HG02610 (cell line): ENCODE data around the gene IGF2BP2.

ENCODE experiments used
- ATAC-seq: cut with Tn5 transposase; IDR thresholded peaks from one replicate; pipeline ENCODE4 v1.9.1; 2021; ENCODE audit warnings: mild to moderate bottlenecking, moderate library complexity; ENCODE audit not compliant: unreplicated experiment

The IGF2BP2 gene

DNA sequence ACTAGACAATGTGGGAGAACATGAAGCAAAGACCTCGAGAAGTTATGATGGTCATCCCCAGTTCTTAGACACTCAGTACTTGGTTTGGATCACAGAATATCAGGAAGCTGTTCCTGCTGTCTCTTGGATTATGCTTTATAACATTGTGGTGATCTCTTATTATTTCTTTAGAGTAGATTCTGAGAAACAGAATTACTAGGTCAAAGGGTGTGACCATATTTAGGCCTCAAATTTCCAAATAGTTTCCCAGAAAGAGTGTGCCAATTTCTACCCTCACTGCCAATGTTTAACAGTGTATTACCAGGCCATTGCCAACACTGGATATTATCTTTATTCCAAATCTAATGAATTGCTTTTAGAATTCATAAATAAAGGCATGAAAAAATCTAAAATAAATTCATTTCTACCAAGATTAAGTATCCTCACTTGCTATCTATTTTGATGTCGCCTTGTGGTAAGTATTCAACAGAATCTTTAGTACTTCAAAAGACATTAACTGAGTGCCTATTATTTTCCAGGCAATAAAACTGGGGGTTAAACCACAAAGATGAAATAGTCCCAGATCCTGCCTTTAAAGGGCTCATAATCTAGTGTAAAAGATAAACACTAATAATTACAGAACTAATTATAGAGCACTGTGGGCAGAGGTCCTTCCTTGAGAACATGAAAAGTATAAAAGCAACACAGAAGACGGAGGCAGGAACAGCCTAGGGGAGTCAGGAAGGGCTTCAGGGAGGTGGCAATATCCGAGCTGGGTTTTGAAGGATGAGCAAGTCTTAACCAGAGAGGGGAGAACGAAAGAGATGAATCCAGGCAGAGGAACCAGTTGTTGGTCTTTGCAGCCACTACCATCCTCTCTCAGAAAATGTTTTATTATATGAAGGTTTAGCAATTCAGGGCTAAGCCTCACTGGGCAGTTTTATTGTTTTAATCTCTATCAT lies 86.8 kb downstream of the IGF2BP2 start:
- no peak for ATAC-seq

DNA sequence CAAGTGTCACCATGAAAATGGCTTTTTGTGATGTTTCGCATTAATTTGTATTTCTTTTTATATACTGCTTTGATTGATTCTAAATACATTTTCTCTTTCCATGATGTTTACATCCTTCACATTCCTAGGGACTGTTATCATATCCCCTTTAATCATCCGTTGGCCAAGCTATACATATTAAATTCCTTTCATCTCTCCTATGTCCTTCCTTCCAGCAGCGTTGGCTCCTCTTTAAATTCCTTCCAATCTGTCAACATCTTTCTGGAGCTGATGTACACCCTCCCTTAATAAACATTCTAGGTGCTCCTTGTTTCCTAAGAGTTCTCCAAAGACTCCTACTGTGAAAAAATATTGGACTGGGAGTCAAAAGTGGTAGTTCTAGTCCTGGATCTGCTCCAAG lies 87.8 kb downstream of the IGF2BP2 start:
- no peak for ATAC-seq

DNA sequence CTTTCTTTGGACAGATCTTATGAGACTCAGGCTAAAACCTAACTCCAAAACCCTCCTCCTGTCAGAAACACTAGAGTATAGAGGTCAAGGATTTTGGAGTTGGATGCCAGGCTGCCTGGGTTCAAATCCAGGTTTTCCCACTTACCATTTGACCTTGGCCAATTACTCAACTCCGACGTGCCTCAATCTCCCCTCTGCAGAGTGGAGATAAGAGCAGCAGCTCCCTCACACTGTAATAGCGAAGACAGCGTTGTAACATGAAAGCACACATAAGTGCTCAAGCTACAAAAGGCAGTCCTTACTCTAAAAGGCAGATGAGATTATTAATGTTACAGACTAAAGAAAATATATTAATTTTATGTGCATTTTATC lies 90.1 kb downstream of the IGF2BP2 start:
- no peak for ATAC-seq

DNA sequence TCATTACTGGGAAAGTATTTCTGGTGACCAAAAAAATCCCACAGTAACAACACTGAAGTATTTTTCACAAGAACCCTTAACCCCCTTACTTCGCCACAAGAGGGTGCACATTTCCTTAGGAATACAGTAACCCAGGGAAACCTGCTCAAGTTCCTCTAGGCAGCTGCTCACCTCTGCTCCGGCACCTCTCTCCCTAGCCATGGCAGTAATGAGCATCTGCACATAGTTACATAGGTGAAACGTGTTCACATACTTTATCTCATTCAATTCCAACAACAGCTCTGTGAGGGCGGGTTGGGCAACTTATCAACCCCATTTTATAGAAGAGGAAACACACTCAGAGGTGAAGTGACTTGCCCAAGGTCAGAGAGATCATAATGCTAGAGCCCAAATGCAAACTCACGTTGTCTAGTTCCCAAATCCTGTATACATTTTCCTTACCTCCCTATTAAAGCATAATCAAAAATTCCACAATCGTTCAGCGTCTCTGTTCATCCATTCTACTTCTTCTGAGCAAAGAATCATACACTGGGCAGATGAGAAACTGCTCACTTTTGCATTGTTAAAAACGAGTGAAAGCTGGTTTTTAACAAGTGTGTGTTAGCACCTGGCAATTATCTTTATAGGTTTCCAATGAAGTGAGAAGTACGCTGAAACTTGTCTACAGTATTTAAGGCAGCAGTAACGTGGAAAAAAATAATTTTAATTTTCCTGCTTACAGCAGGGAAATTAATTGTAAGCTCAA lies 90.7 kb downstream of the IGF2BP2 start:
- ATAC-seq: no peak

DNA sequence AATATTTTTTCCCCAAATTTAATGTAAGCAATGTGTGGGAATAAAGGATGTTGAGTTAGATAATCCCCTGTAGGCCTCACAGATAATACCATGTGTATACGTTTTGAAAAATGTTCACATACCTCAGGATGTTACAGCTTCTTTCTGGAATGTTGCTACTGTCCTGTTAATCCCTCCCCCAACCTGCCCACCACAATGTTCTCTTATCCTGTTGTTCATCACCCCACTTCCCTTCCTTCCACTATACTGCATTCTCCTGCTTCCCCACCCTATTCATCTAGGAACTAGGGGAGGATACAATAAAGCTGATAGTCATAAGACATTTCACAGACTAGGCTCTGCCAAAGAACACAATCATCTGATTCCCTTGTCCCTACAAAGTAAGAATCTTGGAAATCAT lies 92.1 kb downstream of the IGF2BP2 start:
- no peak for ATAC-seq

DNA sequence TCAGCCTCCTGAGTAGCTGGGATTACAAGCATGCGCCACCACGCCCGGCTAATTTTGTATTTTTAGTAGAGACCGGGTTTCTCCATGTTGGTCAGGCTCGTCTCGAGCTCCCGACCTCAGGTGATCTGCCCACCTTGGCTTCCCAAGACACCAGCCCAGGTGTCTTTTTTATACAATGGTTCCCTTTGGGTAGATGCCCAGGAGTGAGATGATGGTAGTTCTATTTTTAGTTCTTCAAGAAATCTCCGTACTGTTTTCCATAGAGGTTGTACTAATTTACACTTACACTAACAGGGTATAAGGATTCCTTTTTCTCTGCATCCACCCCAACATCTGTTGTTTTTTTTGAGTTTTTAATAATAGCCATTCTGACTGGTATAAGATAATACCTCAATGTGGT lies 94.3 kb downstream of the IGF2BP2 start:
- no peak for ATAC-seq

DNA sequence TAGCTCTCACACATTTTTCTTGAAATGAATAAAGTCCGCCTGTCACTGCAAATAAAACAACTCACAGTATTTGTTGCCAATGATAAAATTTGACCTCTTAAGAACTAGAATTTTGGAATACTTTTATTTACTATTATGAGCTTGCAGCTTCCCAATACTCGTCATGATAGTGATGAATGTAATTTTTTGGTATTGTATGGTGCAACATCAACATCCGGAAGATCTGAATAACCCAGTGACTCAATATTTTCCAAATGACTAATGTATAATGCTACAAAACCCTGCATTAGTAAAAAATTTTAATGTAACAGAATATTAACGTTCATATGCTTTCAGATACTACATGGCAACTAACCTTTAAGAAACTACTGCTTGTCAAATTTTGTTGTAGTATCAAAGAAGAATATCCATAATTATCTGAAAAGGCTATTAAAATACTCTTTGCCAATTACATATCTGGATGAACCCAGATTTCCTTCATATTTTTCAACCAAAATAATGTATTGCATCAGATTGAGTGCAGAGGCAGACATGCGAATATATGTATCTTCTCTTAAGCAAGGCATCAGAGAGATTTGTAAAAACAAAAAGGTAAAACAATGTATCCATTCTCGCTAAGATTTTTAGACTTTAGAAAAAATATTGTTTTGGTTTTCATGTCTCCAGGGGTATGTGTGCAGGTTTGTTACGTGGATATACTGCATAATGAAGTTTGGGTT lies 95.3 kb downstream of the IGF2BP2 start:
- ATAC-seq: no peak

DNA sequence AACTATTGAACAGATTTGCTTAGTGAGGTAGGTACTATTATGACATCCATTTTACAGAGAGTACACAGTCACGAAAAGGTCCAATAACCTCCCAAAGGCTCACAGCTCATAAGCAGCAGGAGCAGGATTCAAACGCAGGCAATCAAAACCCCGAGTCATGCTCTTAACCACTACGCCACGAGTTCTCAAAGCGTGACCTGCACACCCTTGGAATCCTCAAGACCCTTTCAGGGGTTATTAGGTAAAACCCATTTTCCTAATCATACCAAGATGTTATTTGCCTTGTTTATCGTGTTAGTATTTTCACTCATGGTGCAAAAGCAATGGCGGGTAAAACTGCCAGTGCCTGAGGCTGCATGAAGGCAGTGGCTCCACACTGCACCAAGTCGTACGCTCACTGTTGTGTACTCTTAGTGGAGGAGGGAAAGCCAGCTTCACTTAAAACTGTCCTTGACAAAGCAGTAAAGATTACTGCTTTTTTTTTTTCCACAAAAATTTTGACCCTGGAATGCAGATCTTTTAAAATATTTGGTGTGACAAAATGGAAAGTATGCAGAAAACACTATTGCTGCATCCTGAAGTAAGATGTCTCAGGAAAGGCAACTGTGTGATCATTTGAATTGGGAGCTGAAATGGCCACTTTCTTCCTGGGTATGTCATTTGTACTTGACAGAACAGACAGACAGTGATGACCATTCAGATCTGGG lies 96.1 kb downstream of the IGF2BP2 start:
- no peak for ATAC-seq

DNA sequence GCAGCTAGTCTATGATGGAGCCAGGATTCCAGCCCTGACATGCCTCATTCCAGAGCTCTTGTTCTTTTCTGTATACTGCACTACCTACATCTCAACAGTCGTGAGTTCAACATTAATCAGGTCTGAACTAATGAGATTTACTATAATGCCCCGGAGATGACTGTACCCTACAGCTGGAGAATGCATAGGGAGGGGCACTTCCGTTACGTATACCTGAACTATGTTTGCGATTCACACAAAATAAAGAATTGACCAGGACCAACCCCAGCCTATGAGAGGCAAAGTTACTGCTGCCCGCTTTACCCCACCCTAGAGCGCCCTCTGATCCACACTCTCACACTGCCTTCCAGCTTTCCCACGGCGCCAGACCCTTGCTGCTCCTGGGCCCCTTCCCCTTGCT lies 97.0 kb downstream of the IGF2BP2 start:
- no peak for ATAC-seq

DNA sequence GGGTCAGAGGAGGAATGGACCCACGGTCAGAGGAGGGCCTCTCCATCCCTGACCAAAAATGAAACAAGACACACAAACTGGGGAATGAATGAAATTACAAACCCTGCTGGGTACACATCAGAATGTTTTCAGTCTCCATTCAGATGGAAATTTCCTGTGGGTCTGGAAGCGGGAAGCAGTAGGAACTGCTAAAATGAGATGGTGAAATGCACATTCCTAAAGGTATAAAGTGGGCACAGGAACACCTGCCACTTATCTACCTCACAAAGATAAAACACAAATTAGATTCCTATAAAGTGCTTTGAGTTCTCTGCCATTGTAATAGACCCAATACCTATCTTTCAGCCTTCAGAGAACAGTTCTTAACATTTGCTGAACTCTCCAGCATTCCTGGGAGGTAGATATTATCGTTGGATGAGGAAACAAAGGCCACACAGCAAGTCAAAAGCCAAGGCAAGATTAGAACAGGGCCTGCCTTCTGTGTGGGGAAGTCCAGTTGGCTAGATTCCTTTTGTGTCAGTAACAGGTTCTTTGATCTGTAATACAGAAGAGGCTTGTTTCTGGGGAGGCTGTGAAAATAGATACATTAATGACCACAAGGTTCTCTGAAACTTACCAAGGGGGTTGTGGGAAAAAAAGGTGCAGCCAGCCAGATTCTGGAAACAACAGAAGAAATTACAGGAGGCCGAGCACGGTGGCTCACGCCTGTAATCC lies 98.4 kb downstream of the IGF2BP2 start:
- ATAC-seq: peak; percentile 68

DNA sequence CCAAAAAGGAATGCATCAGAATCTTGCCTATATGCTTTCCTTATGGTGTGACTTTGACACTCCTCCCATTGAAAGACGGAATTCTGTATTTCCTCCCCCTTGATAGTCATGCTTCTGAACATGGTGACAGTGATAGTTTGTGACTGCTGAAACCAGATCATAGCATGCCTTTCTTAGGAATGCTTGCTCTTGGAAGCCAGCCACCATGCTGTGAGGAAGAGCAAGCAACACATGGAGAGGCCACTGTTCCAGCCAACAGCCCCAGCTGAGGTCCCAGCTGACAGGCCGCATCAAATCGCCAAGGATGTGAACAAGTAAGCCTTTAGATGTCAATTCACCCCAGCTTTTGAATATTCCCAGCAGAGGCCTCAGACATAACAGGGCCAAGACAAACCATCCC lies 100.1 kb downstream of the IGF2BP2 start:
- ATAC-seq: no peak

DNA sequence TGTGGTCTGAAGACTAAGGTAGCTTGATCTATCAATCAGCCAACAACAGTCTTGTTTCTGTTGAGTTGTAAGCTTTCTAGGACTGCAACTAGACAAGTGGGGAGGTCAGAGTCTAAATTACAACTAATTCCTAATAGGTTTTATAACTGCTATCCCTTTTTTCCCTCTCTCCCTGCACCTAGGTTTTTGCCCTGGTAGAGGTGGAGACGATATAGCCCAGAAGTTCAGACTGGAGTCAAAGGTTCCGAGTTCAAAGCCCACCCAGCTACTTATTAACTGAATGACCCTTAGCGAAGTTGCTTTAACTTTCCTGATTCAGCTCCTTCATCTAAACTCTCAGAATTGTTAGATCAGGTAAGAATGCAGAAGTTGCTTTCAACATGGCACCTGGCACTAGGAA lies 100.6 kb downstream of the IGF2BP2 start:
- no peak for ATAC-seq

DNA sequence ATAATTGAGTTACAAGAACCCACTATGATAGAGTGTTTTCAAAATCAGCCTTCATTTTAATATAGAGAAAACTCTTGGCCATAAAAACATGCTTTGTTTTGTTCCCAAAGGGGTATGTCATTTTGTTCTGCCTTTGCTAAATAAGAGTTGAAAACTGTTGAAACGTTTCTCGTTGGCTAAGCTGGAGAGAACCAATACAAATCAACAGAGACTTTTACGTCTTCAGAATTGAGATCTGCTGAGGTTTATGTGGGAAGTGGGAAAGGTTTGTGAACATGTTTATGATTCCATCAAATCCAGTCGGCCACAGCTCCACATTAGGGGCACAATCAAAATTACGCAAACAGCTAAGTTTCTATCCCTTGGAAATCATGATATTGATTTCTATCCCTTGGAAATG lies 102.0 kb downstream of the IGF2BP2 start:
- no peak for ATAC-seq

DNA sequence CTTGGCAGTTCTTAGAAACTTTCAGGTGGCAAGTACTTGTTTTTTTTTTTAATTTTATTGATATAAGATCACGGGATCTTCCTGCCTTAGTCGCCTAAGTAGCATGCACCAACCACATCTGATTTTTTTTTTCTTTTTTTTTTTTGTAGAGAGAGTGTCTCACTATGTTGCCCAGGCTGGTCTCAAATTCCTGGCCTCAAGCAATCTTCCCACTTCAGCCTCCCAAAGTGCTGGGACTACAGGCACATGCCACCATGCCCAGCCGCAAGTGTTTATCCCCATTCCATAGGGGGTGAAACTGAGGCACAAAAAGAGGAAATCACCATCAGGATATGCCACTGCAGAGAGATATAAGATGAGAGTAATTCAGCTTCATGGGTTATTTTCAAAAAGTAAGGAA lies 102.9 kb downstream of the IGF2BP2 start:
- ATAC-seq: no peak

DNA sequence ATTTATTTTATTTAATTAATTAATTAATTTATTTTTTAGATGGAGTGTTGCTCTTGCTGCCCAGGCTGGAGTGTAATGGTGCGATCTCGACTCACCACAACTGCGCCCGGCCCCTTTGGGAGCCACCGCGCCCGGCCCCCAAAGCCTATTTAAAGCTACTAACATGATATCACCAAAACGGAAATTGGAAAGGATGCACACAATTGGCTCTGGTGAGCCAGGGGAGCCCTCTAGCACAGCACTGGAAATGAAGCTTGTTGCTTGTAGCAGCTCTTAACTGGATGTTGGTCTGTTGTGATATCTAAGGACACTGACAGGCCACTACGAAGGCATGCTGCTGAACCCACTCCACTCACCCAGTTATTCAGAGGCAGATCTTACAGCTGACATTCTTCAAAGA lies 104.5 kb downstream of the IGF2BP2 start:
- ATAC-seq: no peak

DNA sequence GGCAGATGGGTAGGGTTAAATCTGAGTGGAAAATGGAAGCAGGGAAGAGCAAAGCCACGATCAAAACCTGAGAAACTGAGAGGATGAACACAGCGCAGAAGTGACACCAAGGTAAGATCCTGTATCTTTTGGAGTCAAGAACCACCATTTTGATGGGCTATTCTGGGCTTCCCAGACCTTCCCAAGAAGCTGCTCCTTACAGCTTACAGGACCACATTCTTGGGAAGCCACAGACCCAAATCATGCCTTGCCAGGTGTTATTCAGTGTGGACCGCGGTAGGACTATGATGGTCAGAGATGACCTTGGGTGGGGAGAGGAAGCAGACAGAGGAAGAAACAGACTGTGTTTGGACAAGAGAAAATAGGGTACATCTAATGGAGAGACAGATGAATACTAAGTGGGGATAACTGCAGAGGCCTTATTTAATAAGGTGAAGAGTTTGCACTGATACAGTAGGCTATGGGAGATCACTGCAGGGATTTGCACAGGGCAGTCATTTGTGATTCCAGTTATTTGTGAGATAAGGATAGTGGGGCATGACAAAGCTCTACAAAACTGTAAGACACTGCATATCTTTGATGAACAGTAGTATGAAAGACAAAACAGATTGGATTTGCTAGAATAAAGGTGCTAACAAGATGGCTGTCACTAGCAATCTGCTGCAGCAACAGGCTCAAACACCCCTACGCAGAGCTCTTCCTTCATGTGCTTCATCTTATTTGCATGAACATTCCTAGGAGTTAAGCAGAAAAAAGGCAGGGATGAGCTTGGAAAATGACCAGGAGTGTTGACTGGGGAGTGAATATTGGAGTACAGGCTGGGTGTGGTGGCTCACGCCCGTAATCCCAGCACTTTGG lies 105.9 kb downstream of the IGF2BP2 start:
- no peak for ATAC-seq

DNA sequence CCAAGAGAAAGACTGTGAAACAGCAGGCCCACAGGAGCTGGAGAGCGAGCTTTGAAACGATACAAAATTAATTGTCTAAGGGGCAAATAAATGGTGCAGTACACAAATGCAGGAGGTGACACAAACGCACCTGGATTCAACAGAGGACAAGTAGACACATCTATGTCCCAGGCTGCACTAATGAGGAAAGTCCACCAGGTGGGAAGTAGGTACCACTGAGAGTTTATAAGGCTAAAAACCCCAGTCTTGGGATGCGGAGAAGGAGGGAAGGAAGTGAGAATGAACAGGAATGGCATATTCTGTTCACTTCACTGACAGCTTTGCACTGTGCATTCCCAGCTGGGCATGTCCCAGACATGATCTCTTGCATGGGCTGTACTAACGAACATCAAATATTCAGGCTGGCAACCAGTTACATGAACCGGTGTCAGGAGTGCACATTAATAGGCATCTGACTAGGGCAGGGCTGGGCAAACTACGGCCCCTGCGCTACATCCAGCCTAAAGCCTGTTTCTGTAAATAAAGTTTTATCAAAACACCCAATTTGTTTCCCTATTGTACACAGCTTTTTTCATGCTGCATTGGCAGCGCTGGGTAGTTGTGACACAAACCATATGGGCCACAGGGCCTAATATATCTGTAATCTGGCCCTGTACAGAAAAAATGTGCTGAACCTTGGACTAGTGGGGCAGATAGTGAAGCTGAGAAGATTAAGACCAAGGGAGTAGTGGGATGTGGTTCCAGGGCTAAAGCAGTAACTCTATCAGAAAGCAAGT lies 107.0 kb downstream of the IGF2BP2 start:
- ATAC-seq: no peak

DNA sequence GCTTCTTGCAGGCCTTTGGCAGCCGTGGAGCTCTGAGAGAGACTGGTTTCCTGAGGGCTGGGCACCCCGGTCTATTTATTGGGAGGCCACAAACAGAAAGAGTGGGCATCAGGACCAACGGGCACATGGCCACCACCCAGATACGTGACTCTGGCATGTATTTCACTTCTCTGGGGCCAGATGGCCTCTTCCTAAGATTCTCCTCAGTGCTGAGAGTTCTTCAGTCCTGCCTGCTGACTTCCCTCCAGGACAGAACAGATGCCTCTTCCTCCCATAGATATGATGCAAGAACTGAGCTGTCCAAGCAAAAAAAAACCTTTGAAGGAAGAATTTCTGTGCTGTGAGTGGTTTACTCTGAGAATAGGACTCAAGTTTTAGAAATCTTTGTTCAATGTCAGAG lies 107.7 kb downstream of the IGF2BP2 start:
- ATAC-seq: no peak
